HL-60 (cell line): ENCODE measurements around the gene HEPN1.

Experiments used
- CTCF ChIP-seq: IDR thresholded peaks from one replicate; pipeline ENCODE4 v1.5.1; 2011; ENCODE audit warnings: low read length, control low read depth, inconsistent platforms; ENCODE audit not compliant: insufficient read depth
- GABPA ChIP-seq: IDR thresholded peaks from 2 replicates; pipeline ENCODE4 v1.6.1; 2012; ENCODE audit warnings: low read depth
- POLR2AphosphoS5 ChIP-seq: IDR thresholded peaks from 2 replicates; pipeline ENCODE4 v1.6.1; 2012; ENCODE audit warnings: low read depth
- REST ChIP-seq: IDR thresholded peaks from 2 replicates; pipeline ENCODE4 v1.6.1; 2012; ENCODE audit warnings: low read depth; ENCODE audit not compliant: insufficient replicate concordance

- TF ChIP-seq POLR2AphosphoS5 (no peak), CTCF (no peak), REST (no peak), GABPA (no peak)
Observed at GRCh38 chr11:124869856-124870387, 49.1 kb upstream of the HEPN1 start.
